Urinary bladder (tissue), 4 donors: ENCODE data around the gene PITPNC1. TPM values are rescaled to one million over a fixed set of nuclear protein-coding genes. Genes with fewer than 3 reads are reported as not detected.
"Not testable (repeated sequence)": the region's sequence is repeated elsewhere in the genome, so short reads cannot be mapped to it uniquely, and the experiment has no call there.

ENCODE experiments used
- DNase-seq: peaks from one replicate; pipeline ENCODE4 v3.0.0-alpha.2; 2015; ENCODE audit errors: extremely low spot score
- H3K27ac ChIP-seq: one replicate; pipeline ENCODE4 v1.5.1; 2013; ENCODE audit warnings: low read depth, mild to moderate bottlenecking, moderate library complexity
- H3K36me3 ChIP-seq: one replicate; pipeline ENCODE4 v1.6.1; 2013; ENCODE audit warnings: mild to moderate bottlenecking, moderate library complexity; ENCODE audit not compliant: insufficient read depth
- H3K4me1 ChIP-seq: one replicate; pipeline ENCODE4 v1.6.1; 2013; ENCODE audit warnings: mild to moderate bottlenecking, moderate library complexity; ENCODE audit not compliant: insufficient read depth
- H3K4me3 ChIP-seq: one replicate; pipeline ENCODE4 v1.5.1; 2013; ENCODE audit warnings: low read depth, low read length
- WGBS: extraction: QIAGEN DNeasy Blood & Tissue Kit; methylation state at CpG from one replicate; pipeline ENCODE4 v1.1.7; 2013; 5-methylcytosine and 5-hydroxymethylcytosine counted together
- polyA plus RNA-seq: library from polyadenylated mRNA; stranded (reverse); fragments of 200-250 nt; gene quantifications from one replicate; pipeline ENCODE4 v1.2.3, GENCODE V29; 2013
- total RNA-seq: library from RNA; depleted of rRNA; stranded (reverse); fragments of >200 nt; gene quantifications from one replicate; pipeline ENCODE4 v1.2.3, GENCODE V29; 2014
- donor health status: healthy with polysubstance abuse.
- donor health status: healthy.

Gene PITPNC1
- total and polyA plus RNA-seq, 2 donors, result 9.3 to 13.4 TPM

GRCh38 chr17:67490471-67490870, 113.4 kb downstream of the PITPNC1 start:
- H3K36me3 ChIP-seq, result no peaks in the 10 kb centered on the region
- H3K4me1 ChIP-seq, result no peaks in the 10 kb centered on the region
- 45% methylated on average over 10 of the region's 10 CpGs for WGBS
- no peak overlapping the region for H3K4me3 ChIP-seq
- no peak overlapping the region for H3K27ac ChIP-seq
- no peak for DNase-seq

- Histone ChIP-seq H3K4me3 (no peak overlapping the region), H3K4me1 (no peaks in the 10 kb centered on the region), H3K36me3 (no peaks in the 10 kb centered on the region), H3K27ac (no peak overlapping the region)
- no peak for DNase-seq
- WGBS, result 28% methylated on average over 18 of the region's 18 CpGs
Observed at GRCh38 chr17:67491009-67491680, 114.1 kb downstream of the PITPNC1 start.

GRCh38 chr17:67491681-67492024, 114.6 kb downstream of the PITPNC1 start:
- no peaks in the 10 kb centered on the region for H3K4me1 ChIP-seq
- H3K4me3 ChIP-seq, result no peak overlapping the region
- no peaks in the 10 kb centered on the region for H3K36me3 ChIP-seq
- H3K27ac ChIP-seq, result no peak overlapping the region
- DNase-seq, result no peak
- WGBS, result 57% methylated on average over 4 of the region's 4 CpGs

GRCh38 chr17:67492251-67492740, 115.2 kb downstream of the PITPNC1 start:
- H3K4me1 ChIP-seq, result no peaks in the 10 kb centered on the region
- no peak overlapping the region for H3K4me3 ChIP-seq
- WGBS, result 66% methylated on average over 5 of the region's 5 CpGs
- H3K36me3 ChIP-seq, result no peaks in the 10 kb centered on the region
- no peak overlapping the region for H3K27ac ChIP-seq
- no peak for DNase-seq

- no peaks in the 10 kb centered on the region for H3K4me1 ChIP-seq
- 64% methylated on average over 13 of the region's 13 CpGs for WGBS
- H3K27ac ChIP-seq, result no peak overlapping the region
- DNase-seq, result no peak
- H3K4me3 ChIP-seq, result no peak overlapping the region
- H3K36me3 ChIP-seq, result no peaks in the 10 kb centered on the region
Observed at GRCh38 chr17:67492824-67493517, 115.9 kb downstream of the PITPNC1 start.

- H3K4me3 ChIP-seq, result no peak overlapping the region
- no peaks in the 10 kb centered on the region for H3K4me1 ChIP-seq
- WGBS, result 68% methylated on average over 4 of the region's 4 CpGs
- H3K27ac ChIP-seq, result no peak overlapping the region
- H3K36me3 ChIP-seq, result no peaks in the 10 kb centered on the region
- no peak for DNase-seq
Observed at GRCh38 chr17:67493812-67494211, 116.7 kb downstream of the PITPNC1 start.

GRCh38 chr17:67495534-67495933, 118.5 kb downstream of the PITPNC1 start:
- WGBS, result 93% methylated on average over 5 of the region's 5 CpGs
- not testable (repeated sequence) for H3K27ac ChIP-seq, H3K4me1 ChIP-seq, H3K36me3 ChIP-seq, DNase-seq, H3K4me3 ChIP-seq

- Histone ChIP-seq H3K36me3 (no peaks in the 10 kb centered on the region), H3K4me3 (no peak overlapping the region), H3K27ac (no peak overlapping the region), H3K4me1 (no peaks in the 10 kb centered on the region)
- no peak for DNase-seq
- WGBS, result 83% methylated on average over 7 of the region's 7 CpGs
Observed at GRCh38 chr17:67496286-67496685, 119.2 kb downstream of the PITPNC1 start.

- Histone ChIP-seq H3K27ac (no peak overlapping the region), H3K4me3 (no peak overlapping the region), H3K4me1 (no peaks in the 10 kb centered on the region), H3K36me3 (no peaks in the 10 kb centered on the region)
- no peak for DNase-seq
- 92% methylated on average over 4 of the region's 4 CpGs for WGBS
Observed at GRCh38 chr17:67499685-67500084, 122.6 kb downstream of the PITPNC1 start.

- no peak overlapping the region for H3K4me3 ChIP-seq
- no peak for DNase-seq
- no peaks in the 10 kb centered on the region for H3K36me3 ChIP-seq
- no peaks in the 10 kb centered on the region for H3K4me1 ChIP-seq
- 62% methylated on average over 2 of the region's 2 CpGs for WGBS
- no peak overlapping the region for H3K27ac ChIP-seq
Observed at GRCh38 chr17:67500261-67500660, 123.2 kb downstream of the PITPNC1 start.

GRCh38 chr17:67500677-67501300, 123.7 kb downstream of the PITPNC1 start:
- Histone ChIP-seq H3K36me3 (no peaks in the 10 kb centered on the region), H3K27ac (no peak overlapping the region), H3K4me3 (no peak overlapping the region), H3K4me1 (no peaks in the 10 kb centered on the region)
- 95% methylated on average over 11 of the region's 11 CpGs for WGBS
- no peak for DNase-seq

- H3K27ac ChIP-seq, result no peak overlapping the region
- WGBS, result 94% methylated on average over 3 of the region's 3 CpGs
- H3K36me3 ChIP-seq, result no peaks in the 10 kb centered on the region
- no peak overlapping the region for H3K4me3 ChIP-seq
- no peak for DNase-seq
- H3K4me1 ChIP-seq, result no peaks in the 10 kb centered on the region
Observed at GRCh38 chr17:67502151-67502550, 125.1 kb downstream of the PITPNC1 start.

- no peaks in the 10 kb centered on the region for H3K4me1 ChIP-seq
- no peak overlapping the region for H3K27ac ChIP-seq
- WGBS, result 68% methylated on average over 1 of the region's 1 CpG
- no peak for DNase-seq
- no peaks in the 10 kb centered on the region for H3K36me3 ChIP-seq
- H3K4me3 ChIP-seq, result no peak overlapping the region
Observed at GRCh38 chr17:67503184-67503583, 126.1 kb downstream of the PITPNC1 start.

GRCh38 chr17:67503739-67504138, 126.7 kb downstream of the PITPNC1 start:
- no peak overlapping the region for H3K27ac ChIP-seq
- DNase-seq, result no peak
- no peaks in the 10 kb centered on the region for H3K36me3 ChIP-seq
- H3K4me1 ChIP-seq, result no peaks in the 10 kb centered on the region
- WGBS, result 73% methylated on average over 2 of the region's 2 CpGs
- no peak overlapping the region for H3K4me3 ChIP-seq
